ENCODE measurements around the gene FLVCR2.

The FLVCR2 gene

GRCh38 chr14:75553761-75554364, 24.6 kb upstream of the FLVCR2 start:
- FAIRE-seq (no peak), DNase-seq (ENCODE audit: extremely low spot score, insufficient read length, low read depth) (no peak)

- FAIRE-seq (no peak), DNase-seq (ENCODE audit: extremely low spot score, insufficient read length, low read depth) (no peak)
Measured at GRCh38 chr14:75554482-75554881, 23.9 kb upstream of the FLVCR2 start.

GRCh38 chr14:75558440-75558839, 20.0 kb upstream of the FLVCR2 start:
- DNase-seq (ENCODE audit: extremely low spot score, insufficient read length, low read depth) (no peak), FAIRE-seq (no peak)

- no peak for FAIRE-seq
- DNase-seq (ENCODE audit: extremely low spot score, insufficient read length, low read depth): no peak
Measured at GRCh38 chr14:75559045-75559444, 19.4 kb upstream of the FLVCR2 start.

GRCh38 chr14:75559451-75560222, 18.8 kb upstream of the FLVCR2 start:
- FAIRE-seq (peak; percentile 15), DNase-seq (ENCODE audit: extremely low spot score, insufficient read length, low read depth) (no peak)

GRCh38 chr14:75561013-75561432, 17.4 kb upstream of the FLVCR2 start:
- FAIRE-seq: peak; percentile 67

GRCh38 chr14:75562089-75562488, 16.3 kb upstream of the FLVCR2 start:
- FAIRE-seq: no peak
- DNase-seq (ENCODE audit: extremely low spot score, insufficient read length, low read depth): no peak

More at GRCh38 chr14:75561013-75561432, 17.4 kb upstream of the FLVCR2 start:
- no peak for DNase-seq (ENCODE audit: extremely low spot score, insufficient read length, low read depth)

GRCh38 chr14:75562489-75562888, 15.9 kb upstream of the FLVCR2 start:
- no peak for FAIRE-seq
- no peak for DNase-seq (ENCODE audit: extremely low spot score, insufficient read length, low read depth)

GRCh38 chr14:75563931-75564330, 14.5 kb upstream of the FLVCR2 start:
- no peak for FAIRE-seq
- DNase-seq (ENCODE audit: extremely low spot score, insufficient read length, low read depth): no peak

GRCh38 chr14:75565056-75565455, 13.4 kb upstream of the FLVCR2 start:
- DNase-seq (ENCODE audit: extremely low spot score, insufficient read length, low read depth) (no peak), FAIRE-seq (no peak)

GRCh38 chr14:75566321-75566720, 12.1 kb upstream of the FLVCR2 start:
- DNase-seq (ENCODE audit: extremely low spot score, insufficient read length, low read depth) (no peak), FAIRE-seq (no peak)

GRCh38 chr14:75566752-75567151, 11.7 kb upstream of the FLVCR2 start:
- DNase-seq (ENCODE audit: extremely low spot score, insufficient read length, low read depth): no peak
- no peak for FAIRE-seq

GRCh38 chr14:75568140-75568539, 10.3 kb upstream of the FLVCR2 start:
- no peak for DNase-seq (ENCODE audit: extremely low spot score, insufficient read length, low read depth)
- no peak for FAIRE-seq

- FAIRE-seq: no peak
Measured at GRCh38 chr14:75568791-75569190, 9.6 kb upstream of the FLVCR2 start.

GRCh38 chr14:75570797-75571196, 7.6 kb upstream of the FLVCR2 start:
- FAIRE-seq (no peak), DNase-seq (ENCODE audit: extremely low spot score, insufficient read length, low read depth) (no peak)

More at GRCh38 chr14:75568791-75569190, 9.6 kb upstream of the FLVCR2 start:
- DNase-seq (ENCODE audit: extremely low spot score, insufficient read length, low read depth): no peak

GRCh38 chr14:75572104-75572503, 6.3 kb upstream of the FLVCR2 start:
- DNase-seq (ENCODE audit: extremely low spot score, insufficient read length, low read depth) (no peak), FAIRE-seq (no peak)

- DNase-seq (ENCODE audit: extremely low spot score, insufficient read length, low read depth): no peak
- FAIRE-seq: no peak
Measured at GRCh38 chr14:75577090-75577489, 1.3 kb upstream of the FLVCR2 start.

GRCh38 chr14:75577729-75578101, 705 bp upstream of the FLVCR2 start:
- FAIRE-seq (peak; percentile 91), DNase-seq (ENCODE audit: extremely low spot score, insufficient read length, low read depth) (peak; percentile 68)

GRCh38 chr14:75578786-75579337, 442 bp downstream of the FLVCR2 start:
- FAIRE-seq (no peak), DNase-seq (ENCODE audit: extremely low spot score, insufficient read length, low read depth) (no peak)

- no peak for DNase-seq (ENCODE audit: extremely low spot score, insufficient read length, low read depth)
- FAIRE-seq: no peak
Measured at GRCh38 chr14:75579338-75579864, 981 bp downstream of the FLVCR2 start.

- DNase-seq (ENCODE audit: extremely low spot score, insufficient read length, low read depth): no peak
- FAIRE-seq: no peak
Measured at GRCh38 chr14:75579882-75580281, 1.5 kb downstream of the FLVCR2 start.

Measured in GM18507 (cell line).